Uterus (tissue), 2 donors: Measurements from ENCODE around the gene GAREM2.

Experiments used
- CTCF ChIP-seq, 4 experiments: fragments of 200-600 bp in 2 of 4; fragments of 450-650 bp in 2 of 4; sonication (generic) in 2 of 4; IDR thresholded peaks; one replicate each; pipeline ENCODE4 v1.5.1; 2016 to 2019; ENCODE audit warnings: antibody characterized with exemption in 4 of 4, mild to moderate bottlenecking in 2 of 4, moderate library complexity in 1 of 4
- POLR2A ChIP-seq, 2 donors: fragments of 450-650 bp; IDR thresholded peaks; one replicate each; pipeline ENCODE4 v1.6.1; 2016; ENCODE audit warnings: antibody characterized with exemption in 2 of 2, mild to moderate bottlenecking in 1 of 2, moderate library complexity in 1 of 2

- TF ChIP-seq POLR2A (IDR thresholded peaks at IDR 0.05) (no peak), CTCF (IDR thresholded peaks at IDR 0.05) (no peak)
These were observed at the start of gene GAREM2 for GRCh38 chr2:26172871-26173775.
